GM12878 (cell line): ENCODE data around the gene GRIK4. TPM values are rescaled to one million over a fixed set of nuclear protein-coding genes. Genes with fewer than 3 reads are reported as not detected.

Experiments
- ATAC-seq: fragments of 200-7000 bp; cut with Tn5 transposase; 3 replicates; pipeline ENCODE4 v1.9.1; 2020; ENCODE audit warnings: mild to moderate bottlenecking, moderate library complexity
- BruUV-seq: library from RNA; stranded (reverse); fragments of 400-500 nt; replicated peaks from 2 replicates; lab custom pipeline; 2021; lab: Mats Ljungman, UMichigan
- CTCF ChIA-PET: fragments of 300-600 bp; sonication (Branson Sonifier 250); formaldehyde crosslinking; extraction: SDS; loops from one replicate; lab custom pipeline; 2021; ENCODE audit warnings: inconsistent platforms; lab: Yijun Ruan, JAX
- POLR2A ChIA-PET: fragments of 350-600 bp; formaldehyde crosslinking; extraction: SDS; loops from one replicate; lab custom pipeline; 2021; ENCODE audit warnings: inconsistent platforms; lab: Charles Lee
- RAD21 ChIA-PET: fragments of 300-600 bp; sonication (Branson Sonifier 250); formaldehyde crosslinking; loops from one replicate; lab custom pipeline; 2023; ENCODE audit warnings: antibody characterized with exemption; ENCODE audit not compliant: unreplicated experiment; lab: Charles Lee
- SMC1A ChIA-PET: fragments of 300-600 bp; sonication (Branson Sonifier 250); formaldehyde crosslinking; loops from one replicate; lab custom pipeline; 2023; ENCODE audit not compliant: unreplicated experiment, uncharacterized antibody; lab: Charles Lee
- DNase-seq: peaks from one replicate; pipeline ENCODE4 v3.0.0-alpha.2; 2011; ENCODE audit warnings: low read depth, low spot score
- FAIRE-seq: peaks from 3 replicates; lab custom pipeline; 2011; peaks lifted over from hg19 to GRCh38; lab: Jason Lieb, UNC
- H2AFZ ChIP-seq: 2 replicates; pipeline ENCODE4 v1.6.0; 2011; ENCODE audit warnings: low read depth, low read length, control low read depth; ENCODE audit not compliant: control insufficient read depth
- H3K27ac ChIP-seq: 2 replicates; pipeline ENCODE4 v1.5.1; 2011; ENCODE audit warnings: control low read depth; ENCODE audit not compliant: control insufficient read depth, insufficient read depth
- H3K27me3 ChIP-seq, 2 experiments: replicated peaks in 1 of 2; 2 replicates each; pipeline versions ENCODE4 v1.6.0 to v1.6.1; 2011; ENCODE audit warnings: low read length in 1 of 2; ENCODE audit not compliant: control insufficient read depth in 2 of 2, insufficient read depth in 2 of 2
- H3K36me3 ChIP-seq, 2 experiments: 2 replicates each; pipeline ENCODE4 v1.5.1; 2011; ENCODE audit warnings: low read length in 1 of 2; ENCODE audit not compliant: control insufficient read depth in 2 of 2, insufficient read depth in 2 of 2
- H3K4me1 ChIP-seq: 2 replicates; pipeline ENCODE4 v1.6.1; 2011; ENCODE audit warnings: mild to moderate bottlenecking, low read length, moderate library complexity, mixed read lengths; ENCODE audit not compliant: control insufficient read depth, insufficient read depth
- H3K4me2 ChIP-seq: 2 replicates; pipeline ENCODE4 v1.6.0; 2011; ENCODE audit warnings: control low read depth; ENCODE audit not compliant: control insufficient read depth, insufficient read depth
- H3K4me3 ChIP-seq: fragments of 200-600 bp; sonication (generic); 2 replicates; pipeline ENCODE4 v1.5.1; 2016
- H3K79me2 ChIP-seq: 2 replicates; pipeline ENCODE4 v1.6.0; 2011; ENCODE audit warnings: low read length; ENCODE audit not compliant: control insufficient read depth, insufficient read depth
- H3K9ac ChIP-seq: 2 replicates; pipeline ENCODE4 v1.8.0; 2011; ENCODE audit warnings: low read length, control low read depth, mixed read lengths; ENCODE audit not compliant: control insufficient read depth, insufficient read depth
- H3K9me3 ChIP-seq: replicated peaks from 3 replicates; pipeline ENCODE4 v1.5.1; 2011; ENCODE audit warnings: mild to moderate bottlenecking, low read length; ENCODE audit not compliant: control insufficient read depth, insufficient read depth
- H4K20me1 ChIP-seq: 2 replicates; pipeline ENCODE4 v1.6.0; 2011; ENCODE audit not compliant: control insufficient read depth, insufficient read depth
- BRCA1 ChIP-seq: IDR thresholded peaks from 2 replicates; pipeline ENCODE4 v1.6.1; 2011; ENCODE audit warnings: low read depth, low read length, improper control_type of control experiment
- HDAC2 ChIP-seq: fragments of 200-600 bp; sonication (generic); IDR thresholded peaks from 2 replicates; pipeline ENCODE4 v1.6.1; 2017
- NR2F1 ChIP-seq: fragments of 450-650 bp; conservative IDR thresholded peaks from 2 replicates; pipeline ENCODE4 v1.6.1; 2017; ENCODE audit warnings: mild to moderate bottlenecking
- POLR2AphosphoS5 ChIP-seq: IDR thresholded peaks from 2 replicates; pipeline ENCODE4 v1.6.1; 2011; ENCODE audit warnings: mild to moderate bottlenecking, low read length, inconsistent platforms
- REST ChIP-seq: IDR thresholded peaks from 2 replicates; pipeline ENCODE4 v1.6.1; 2012; ENCODE audit warnings: mild to moderate bottlenecking, low read depth, low read length
- TBL1XR1 ChIP-seq: IDR thresholded peaks from 2 replicates; pipeline ENCODE4 v1.6.1; 2012; ENCODE audit warnings: low read depth, low read length, improper control_type of control experiment
- WGBS: methylation state at CpG from one replicate; pipeline ENCODE4 v1.1.6; 2016; ENCODE audit warnings: low lambda C conversion rate; ENCODE audit not compliant: insufficient replicate concordance, insufficient coverage; ENCODE audit errors: missing lambda C conversion rate; 5-methylcytosine and 5-hydroxymethylcytosine counted together
- in situ Hi-C: fragments of 300-500 bp; cut with MboI; formaldehyde crosslinking; loops from 9 replicates; pipeline ENCODE4 v1.14.3; 2018; ENCODE audit warnings: mixed read lengths
- intact Hi-C: fragments of 100-400 bp; cut with micrococcal nuclease; formaldehyde crosslinking; loops from one replicate; pipeline ENCODE4 v1.14.2; 2022; ENCODE audit not compliant: unreplicated experiment
- polyA plus RNA-seq, 11 experiments: library from polyadenylated mRNA; depleted of rRNA in 4 of 11; unstranded in 6 of 11; stranded (reverse) in 5 of 11; fragments of >200 nt; fragmentation: Nextera tagmentation in 4 of 11; fragmentation: Illumina TruSeq in 1 of 11; extraction: Ambion mirVana in 4 of 11; extraction: Trizol in 1 of 11; gene quantifications; 1 replicate in 1 of 11; 2 replicates in 10 of 11; pipeline versions ENCODE4 v1.2.1 to v1.2.3, GENCODE V29; 2011 to 2016; ENCODE audit warnings: inconsistent platforms in 2 of 11, missing spikeins in 2 of 11, low read depth in 1 of 11
- total RNA-seq, 4 experiments: library from RNA; depleted of rRNA in 3 of 4; stranded (reverse); fragments of >200 nt in 3 of 4; fragmentation: Illumina TruSeq in 1 of 4; extraction: Trizol in 1 of 4; gene quantifications; 2 replicates each; pipeline versions ENCODE4 v1.2.1 to v1.2.3, GENCODE V29; 2013 to 2021
- TF ChIP-seq, protein P1 (sequence below): fragments of 450-650 bp; formaldehyde crosslinking; IDR thresholded peaks from 2 replicates; pipeline ENCODE4 v1.4.0; 2020; ENCODE audit warnings: mild to moderate bottlenecking, moderate library complexity

GRIK4 gene
- total and polyA plus RNA-seq, 10 of the 15 experiments (the other 5 are each of a cell fraction or from before 2014, with no cell fraction given), result 0.33 to 3.6 (median 0.72) TPM

DNA sequence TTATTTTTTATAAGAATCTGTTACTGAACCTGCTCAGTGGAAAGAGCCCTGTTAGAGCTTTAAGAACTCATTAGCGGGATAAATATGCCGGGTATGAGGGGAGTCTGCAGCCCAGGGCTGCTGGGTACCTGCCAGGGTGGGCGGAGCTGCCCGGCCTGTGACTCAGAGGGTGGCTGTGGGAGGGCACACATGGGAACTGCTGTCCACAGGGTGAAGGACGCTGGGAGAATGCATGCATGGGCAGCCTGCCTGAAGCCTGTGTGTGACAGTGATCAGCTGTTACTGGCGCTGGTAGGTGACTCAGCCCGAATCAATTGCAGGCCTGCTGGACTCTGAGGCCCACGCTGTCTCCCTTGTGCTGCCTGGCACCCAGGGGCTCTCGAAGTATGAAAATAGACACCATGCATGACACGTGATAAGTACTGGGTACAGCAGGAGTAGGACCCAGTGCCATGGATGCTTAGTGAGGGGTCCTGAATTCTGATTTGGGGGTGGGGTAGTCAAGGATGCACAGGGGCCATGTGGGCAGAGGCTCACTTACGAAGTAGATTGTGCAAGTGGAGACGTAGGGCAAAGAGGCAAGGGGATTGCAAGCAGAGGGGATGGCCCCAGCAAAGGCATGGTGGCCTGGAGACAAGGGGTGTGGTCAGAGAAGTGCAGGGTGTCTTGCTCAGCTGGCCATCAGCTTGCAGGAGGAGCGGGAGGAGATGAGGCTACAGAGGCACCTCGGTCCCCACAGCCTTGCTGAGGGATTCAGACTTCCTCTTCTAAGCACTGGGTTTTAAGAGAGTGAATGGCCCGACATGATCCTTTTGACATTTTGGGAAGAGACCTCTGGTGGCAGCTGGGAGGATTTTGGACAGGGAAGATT is 36.5 kb downstream of the GRIK4 start (continued):
- TF ChIP-seq, protein P1, sequence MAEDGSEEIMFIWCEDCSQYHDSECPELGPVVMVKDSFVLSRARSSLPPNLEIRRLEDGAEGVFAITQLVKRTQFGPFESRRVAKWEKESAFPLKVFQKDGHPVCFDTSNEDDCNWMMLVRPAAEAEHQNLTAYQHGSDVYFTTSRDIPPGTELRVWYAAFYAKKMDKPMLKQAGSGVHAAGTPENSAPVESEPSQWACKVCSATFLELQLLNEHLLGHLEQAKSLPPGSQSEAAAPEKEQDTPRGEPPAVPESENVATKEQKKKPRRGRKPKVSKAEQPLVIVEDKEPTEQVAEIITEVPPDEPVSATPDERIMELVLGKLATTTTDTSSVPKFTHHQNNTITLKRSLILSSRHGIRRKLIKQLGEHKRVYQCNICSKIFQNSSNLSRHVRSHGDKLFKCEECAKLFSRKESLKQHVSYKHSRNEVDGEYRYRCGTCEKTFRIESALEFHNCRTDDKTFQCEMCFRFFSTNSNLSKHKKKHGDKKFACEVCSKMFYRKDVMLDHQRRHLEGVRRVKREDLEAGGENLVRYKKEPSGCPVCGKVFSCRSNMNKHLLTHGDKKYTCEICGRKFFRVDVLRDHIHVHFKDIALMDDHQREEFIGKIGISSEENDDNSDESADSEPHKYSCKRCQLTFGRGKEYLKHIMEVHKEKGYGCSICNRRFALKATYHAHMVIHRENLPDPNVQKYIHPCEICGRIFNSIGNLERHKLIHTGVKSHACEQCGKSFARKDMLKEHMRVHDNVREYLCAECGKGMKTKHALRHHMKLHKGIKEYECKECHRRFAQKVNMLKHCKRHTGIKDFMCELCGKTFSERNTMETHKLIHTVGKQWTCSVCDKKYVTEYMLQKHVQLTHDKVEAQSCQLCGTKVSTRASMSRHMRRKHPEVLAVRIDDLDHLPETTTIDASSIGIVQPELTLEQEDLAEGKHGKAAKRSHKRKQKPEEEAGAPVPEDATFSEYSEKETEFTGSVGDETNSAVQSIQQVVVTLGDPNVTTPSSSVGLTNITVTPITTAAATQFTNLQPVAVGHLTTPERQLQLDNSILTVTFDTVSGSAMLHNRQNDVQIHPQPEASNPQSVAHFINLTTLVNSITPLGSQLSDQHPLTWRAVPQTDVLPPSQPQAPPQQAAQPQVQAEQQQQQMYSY (CRISPR knock-in tag), result no peak
- no peak for TF ChIP-seq TBL1XR1

GRCh38 chr11:120548682-120549209 is 37.2 kb downstream of the GRIK4 start:
- POLR2A ChIA-PET, result no interaction called here
- H3K9me3 ChIP-seq, result no peaks in the 10 kb centered on the region
- TF ChIP-seq REST, result no peak
- no peak for TF ChIP-seq BRCA1
- TF ChIP-seq HDAC2, result no peak
- TF ChIP-seq NR2F1, result no peak
- TF ChIP-seq POLR2AphosphoS5, result no peak
- TF ChIP-seq, all 136 proteins: peak for 0
- no peaks in the 10 kb centered on the region for H3K36me3 ChIP-seq
- intact Hi-C loops, result no loop called here
- H3K4me2 ChIP-seq, result no peak overlapping the region
- 9% methylated on average over 6 of the region's 6 CpGs for WGBS
- no peak overlapping the region for H3K4me3 ChIP-seq
- H3K79me2 ChIP-seq, result no peaks in the 10 kb centered on the region
- no peaks in the 10 kb centered on the region for H3K27me3 ChIP-seq
- CTCF ChIA-PET, result no interaction called here
- DNase-seq (no peak), ATAC-seq (peak; percentile 13; the same call in 2 of the 3 replicates), FAIRE-seq (no peak)
- RAD21 ChIA-PET, result no interaction called here
- H2AFZ ChIP-seq, result no peak overlapping the region
- H3K27ac ChIP-seq, result no peak overlapping the region
- no peaks in the 10 kb centered on the region for H4K20me1 ChIP-seq
- SMC1A ChIA-PET, result no interaction called here
- BruUV-seq, result no TSS peak
- no peaks in the 10 kb centered on the region; the same call in 1 of the 2 replicates for H3K4me1 ChIP-seq
- in situ Hi-C loops, result no loop called here
- H3K9ac ChIP-seq, result no peak overlapping the region
